GM23338 (cell line): ENCODE results near the gene ACP3. TPM values are rescaled to one million over a fixed set of nuclear protein-coding genes. Genes with fewer than 3 reads are reported as not detected.

Experiments used
- ATAC-seq: fragments of 200-7000 bp; cut with Tn5 transposase; 3 replicates; pipeline ENCODE4 v1.9.1; 2020
- DNase-seq: peaks from one replicate; pipeline ENCODE4 v3.0.0-alpha.2; 2015; ENCODE audit warnings: low spot score
- H2AFZ ChIP-seq: fragments of 200-600 bp; sonication (generic); 2 replicates; pipeline ENCODE4 v1.8.0; 2016; ENCODE audit warnings: antibody characterized with exemption, mild to moderate bottlenecking, moderate library complexity
- H3F3A ChIP-seq: fragments of 200-600 bp; sonication (generic); replicated peaks from 2 replicates; pipeline ENCODE4 v1.8.0; 2017; ENCODE audit warnings: antibody characterized with exemption, mixed run types, low read depth
- H3K27ac ChIP-seq: fragments of 200-600 bp; sonication (generic); 2 replicates; pipeline ENCODE4 v1.6.1; 2016; ENCODE audit warnings: low read depth
- H3K27me3 ChIP-seq: fragments of 200-600 bp; sonication (generic); 2 replicates; pipeline ENCODE4 v1.8.0; 2016; ENCODE audit warnings: mild to moderate bottlenecking, mixed run types, moderate library complexity; ENCODE audit not compliant: insufficient read depth
- H3K36me3 ChIP-seq: fragments of 200-600 bp; sonication (generic); 2 replicates; pipeline ENCODE4 v1.8.0; 2016; ENCODE audit warnings: mild to moderate bottlenecking; ENCODE audit not compliant: insufficient read depth
- H3K4me1 ChIP-seq: fragments of 200-600 bp; sonication (generic); 2 replicates; pipeline ENCODE4 v1.8.0; 2016; ENCODE audit warnings: mild to moderate bottlenecking, moderate library complexity; ENCODE audit not compliant: insufficient read depth
- H3K4me2 ChIP-seq: fragments of 200-600 bp; sonication (generic); 2 replicates; pipeline ENCODE4 v1.7.1; 2017; ENCODE audit warnings: mixed run types
- H3K4me3 ChIP-seq: fragments of 200-600 bp; sonication (generic); 2 replicates; pipeline ENCODE4 v1.6.1; 2016; ENCODE audit warnings: mixed run types
- H3K79me2 ChIP-seq: fragments of 200-600 bp; sonication (generic); replicated peaks from 2 replicates; pipeline ENCODE4 v1.8.0; 2017; ENCODE audit warnings: mild to moderate bottlenecking; ENCODE audit not compliant: insufficient read depth
- H3K9me2 ChIP-seq: fragments of 200-600 bp; sonication (generic); 2 replicates; pipeline ENCODE4 v1.8.0; 2017; ENCODE audit not compliant: insufficient read depth
- H4K20me1 ChIP-seq: fragments of 200-600 bp; sonication (generic); replicated peaks from 2 replicates; pipeline ENCODE4 v1.8.0; 2017; ENCODE audit warnings: mild to moderate bottlenecking; ENCODE audit not compliant: insufficient read depth
- H3K27ac Mint-ChIP-seq: 2 replicates; pipeline ENCODE4 v1.8.0; 2020; ENCODE audit warnings: inconsistent platforms, mild to moderate bottlenecking, moderate library complexity, mixed read lengths
- H3K27me3 Mint-ChIP-seq: 3 replicates; pipeline ENCODE4 v1.8.0; 2022; ENCODE audit warnings: low read depth, mild to moderate bottlenecking, moderate library complexity, mixed read lengths, inconsistent platforms; ENCODE audit not compliant: insufficient read depth, poor library complexity
- H3K36me3 Mint-ChIP-seq: 3 replicates; pipeline ENCODE4 v1.8.0; 2021; ENCODE audit warnings: low read depth, mild to moderate bottlenecking, inconsistent platforms, moderate library complexity, mixed read lengths
- H3K4me1 Mint-ChIP-seq: 3 replicates; pipeline ENCODE4 v1.8.0; 2020; ENCODE audit warnings: mild to moderate bottlenecking, inconsistent platforms, mixed read lengths
- H3K4me3 Mint-ChIP-seq: 3 replicates; pipeline ENCODE4 v1.8.0; 2021; ENCODE audit warnings: moderate library complexity, mild to moderate bottlenecking, inconsistent platforms, mixed read lengths
- H3K9me3 Mint-ChIP-seq: 3 replicates; pipeline ENCODE4 v1.8.0; 2020; ENCODE audit warnings: moderate library complexity, mild to moderate bottlenecking, inconsistent platforms, mixed read lengths
- CTCF ChIP-seq, 2 experiments: fragments of 200-600 bp in 1 of 2; sonication (generic) in 1 of 2; conservative IDR thresholded peaks; 2 replicates each; pipeline versions ENCODE4 v1.5.1 to v1.6.1; 2016 to 2017; ENCODE audit warnings: antibody characterized with exemption in 2 of 2, low read depth in 2 of 2, mild to moderate bottlenecking in 2 of 2, moderate library complexity in 1 of 2
- ETS1 ChIP-seq: IDR thresholded peaks from 2 replicates; pipeline ENCODE4 v1.6.1; 2016; ENCODE audit warnings: antibody characterized with exemption
- EZH2phosphoT487 ChIP-seq: fragments of 200-600 bp; sonication (generic); IDR thresholded peaks from one replicate; pipeline ENCODE4 v1.8.1; 2018; ENCODE audit warnings: antibody characterized with exemption; ENCODE audit not compliant: unreplicated experiment
- JUNB ChIP-seq: IDR thresholded peaks from one replicate; pipeline ENCODE4 v1.6.1; 2016; ENCODE audit warnings: antibody characterized with exemption; ENCODE audit not compliant: unreplicated experiment
- POLR2AphosphoS5 ChIP-seq: IDR thresholded peaks from 2 replicates; pipeline ENCODE4 v1.6.1; 2016; ENCODE audit warnings: antibody characterized with exemption, low read depth
- REST ChIP-seq: IDR thresholded peaks from one replicate; pipeline ENCODE4 v1.6.1; 2018; ENCODE audit warnings: antibody characterized with exemption; ENCODE audit not compliant: unreplicated experiment
- STAT1 ChIP-seq: IDR thresholded peaks from one replicate; pipeline ENCODE4 v1.6.1; 2016; ENCODE audit warnings: antibody characterized with exemption; ENCODE audit not compliant: unreplicated experiment
- ZNF114 ChIP-seq: fragments of 250-450 bp; sonication (Bioruptor Pico); IDR thresholded peaks from 2 replicates; pipeline ENCODE4 v1.5.0; 2020; ENCODE audit warnings: mild to moderate bottlenecking, moderate library complexity
- ZNF331 ChIP-seq: fragments of 250-450 bp; sonication (Bioruptor Pico); IDR thresholded peaks from 2 replicates; pipeline ENCODE4 v1.5.0; 2020; ENCODE audit warnings: low read depth, mild to moderate bottlenecking, moderate library complexity
- polyA plus RNA-seq: library from polyadenylated mRNA; unstranded; fragments of >200 nt; fragmentation: Nextera tagmentation; extraction: Ambion mirVana; gene quantifications from 2 replicates; pipeline ENCODE4 v1.2.1, GENCODE V29; 2016
- total RNA-seq: library from RNA; depleted of rRNA; stranded (reverse); fragments of >200 nt; shearing (Covaris generic); gene quantifications from 2 replicates; pipeline ENCODE4 v1.2.3, GENCODE V29; 2014
- TF ChIP-seq, protein P1 (sequence below): fragments of 250-450 bp; sonication (Bioruptor Pico); IDR thresholded peaks from 2 replicates; pipeline ENCODE4 v1.5.0; 2020; ENCODE audit warnings: mild to moderate bottlenecking, moderate library complexity

ACP3 gene
- total and polyA plus RNA-seq, 2 experiments from 2014 or later: 1.1 to 3.5 TPM

GRCh38 chr3:132406587-132406986, 89.4 kb downstream of the ACP3 start:
- no peaks in the 10 kb centered on the region for H3K36me3 ChIP-seq
- Mint-ChIP-seq H3K27ac (no peak overlapping the region), H3K4me3 (no peak overlapping the region), H3K36me3 (no peaks in the 10 kb centered on the region), H3K27me3 (no peaks in the 10 kb centered on the region), H3K9me3 (no peaks in the 10 kb centered on the region), H3K4me1 (no peaks in the 10 kb centered on the region; the same call in 2 of the 3 replicates)
- H3K27me3 ChIP-seq: no peaks in the 10 kb centered on the region
- ATAC-seq (no peak), DNase-seq (no peak)
- H3K27ac ChIP-seq: no peak overlapping the region
- H3K4me2 ChIP-seq: no peak overlapping the region
- H3K79me2 ChIP-seq: no peaks in the 10 kb centered on the region
- H3F3A ChIP-seq: no peaks in the 10 kb centered on the region
- no peak for TF ChIP-seq STAT1
- no peak for TF ChIP-seq EZH2phosphoT487
- H3K4me3 ChIP-seq: no peak overlapping the region
- H3K4me1 ChIP-seq: no peaks in the 10 kb centered on the region
- no peaks in the 10 kb centered on the region for H4K20me1 ChIP-seq
- H2AFZ ChIP-seq: no peak overlapping the region
- H3K9me2 ChIP-seq: no peaks in the 10 kb centered on the region

DNA sequence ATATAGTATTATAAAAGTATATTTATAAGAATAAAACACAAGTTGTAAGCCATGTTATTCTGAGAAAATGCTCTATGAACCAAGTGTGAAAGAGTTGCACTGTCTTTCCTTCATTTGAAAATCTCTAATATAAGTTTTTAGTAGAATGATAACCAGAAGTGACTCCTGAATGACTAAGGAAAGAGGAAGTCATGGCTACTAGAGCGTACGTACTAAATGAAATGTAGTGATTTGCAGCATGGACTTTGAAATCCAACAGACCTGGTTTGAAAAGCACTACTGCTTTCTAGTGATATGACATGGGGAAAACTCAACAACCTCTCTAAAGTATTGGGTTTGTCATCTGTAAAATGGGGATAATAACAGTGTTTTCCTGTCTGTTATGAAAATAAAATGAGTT, 89.8 kb downstream of the ACP3 start:
- no peak for ATAC-seq
- H3K27me3 Mint-ChIP-seq: no peaks in the 10 kb centered on the region
- DNase-seq: no peak
- no peak overlapping the region for H2AFZ ChIP-seq
- H3K4me2 ChIP-seq: no peak overlapping the region
- H3K9me3 Mint-ChIP-seq: no peaks in the 10 kb centered on the region
- no peaks in the 10 kb centered on the region for H3K36me3 ChIP-seq
- no peak overlapping the region for H3K27ac ChIP-seq
- H4K20me1 ChIP-seq: no peaks in the 10 kb centered on the region
- no peak overlapping the region for H3K4me3 ChIP-seq
- H3K27me3 ChIP-seq: no peaks in the 10 kb centered on the region
- peaks cover 4% of the 10 kb centered on the region; the same call in 1 of the 2 replicates for H3K4me1 ChIP-seq
- H3K27ac Mint-ChIP-seq: no peak overlapping the region
- peaks cover 4% of the 10 kb centered on the region; the same call in 2 of the 3 replicates for H3K4me1 Mint-ChIP-seq
- H3K4me3 Mint-ChIP-seq: no peak overlapping the region
- no peaks in the 10 kb centered on the region for H3F3A ChIP-seq
- no peaks in the 10 kb centered on the region for H3K9me2 ChIP-seq
- H3K79me2 ChIP-seq: no peaks in the 10 kb centered on the region
- no peaks in the 10 kb centered on the region for H3K36me3 Mint-ChIP-seq
- TF ChIP-seq STAT1 (no peak), ZNF331 (CRISPR knock-in tag) (no peak), REST (no peak), CTCF (conservative IDR thresholded peaks at IDR 0.05; ENCODE audit: low read depth in 2 of 2) (no peak), JUNB (no peak), ETS1 (no peak), ZNF114 (no peak), POLR2AphosphoS5 (no peak), EZH2phosphoT487 (no peak)
- TF ChIP-seq, protein P1, sequence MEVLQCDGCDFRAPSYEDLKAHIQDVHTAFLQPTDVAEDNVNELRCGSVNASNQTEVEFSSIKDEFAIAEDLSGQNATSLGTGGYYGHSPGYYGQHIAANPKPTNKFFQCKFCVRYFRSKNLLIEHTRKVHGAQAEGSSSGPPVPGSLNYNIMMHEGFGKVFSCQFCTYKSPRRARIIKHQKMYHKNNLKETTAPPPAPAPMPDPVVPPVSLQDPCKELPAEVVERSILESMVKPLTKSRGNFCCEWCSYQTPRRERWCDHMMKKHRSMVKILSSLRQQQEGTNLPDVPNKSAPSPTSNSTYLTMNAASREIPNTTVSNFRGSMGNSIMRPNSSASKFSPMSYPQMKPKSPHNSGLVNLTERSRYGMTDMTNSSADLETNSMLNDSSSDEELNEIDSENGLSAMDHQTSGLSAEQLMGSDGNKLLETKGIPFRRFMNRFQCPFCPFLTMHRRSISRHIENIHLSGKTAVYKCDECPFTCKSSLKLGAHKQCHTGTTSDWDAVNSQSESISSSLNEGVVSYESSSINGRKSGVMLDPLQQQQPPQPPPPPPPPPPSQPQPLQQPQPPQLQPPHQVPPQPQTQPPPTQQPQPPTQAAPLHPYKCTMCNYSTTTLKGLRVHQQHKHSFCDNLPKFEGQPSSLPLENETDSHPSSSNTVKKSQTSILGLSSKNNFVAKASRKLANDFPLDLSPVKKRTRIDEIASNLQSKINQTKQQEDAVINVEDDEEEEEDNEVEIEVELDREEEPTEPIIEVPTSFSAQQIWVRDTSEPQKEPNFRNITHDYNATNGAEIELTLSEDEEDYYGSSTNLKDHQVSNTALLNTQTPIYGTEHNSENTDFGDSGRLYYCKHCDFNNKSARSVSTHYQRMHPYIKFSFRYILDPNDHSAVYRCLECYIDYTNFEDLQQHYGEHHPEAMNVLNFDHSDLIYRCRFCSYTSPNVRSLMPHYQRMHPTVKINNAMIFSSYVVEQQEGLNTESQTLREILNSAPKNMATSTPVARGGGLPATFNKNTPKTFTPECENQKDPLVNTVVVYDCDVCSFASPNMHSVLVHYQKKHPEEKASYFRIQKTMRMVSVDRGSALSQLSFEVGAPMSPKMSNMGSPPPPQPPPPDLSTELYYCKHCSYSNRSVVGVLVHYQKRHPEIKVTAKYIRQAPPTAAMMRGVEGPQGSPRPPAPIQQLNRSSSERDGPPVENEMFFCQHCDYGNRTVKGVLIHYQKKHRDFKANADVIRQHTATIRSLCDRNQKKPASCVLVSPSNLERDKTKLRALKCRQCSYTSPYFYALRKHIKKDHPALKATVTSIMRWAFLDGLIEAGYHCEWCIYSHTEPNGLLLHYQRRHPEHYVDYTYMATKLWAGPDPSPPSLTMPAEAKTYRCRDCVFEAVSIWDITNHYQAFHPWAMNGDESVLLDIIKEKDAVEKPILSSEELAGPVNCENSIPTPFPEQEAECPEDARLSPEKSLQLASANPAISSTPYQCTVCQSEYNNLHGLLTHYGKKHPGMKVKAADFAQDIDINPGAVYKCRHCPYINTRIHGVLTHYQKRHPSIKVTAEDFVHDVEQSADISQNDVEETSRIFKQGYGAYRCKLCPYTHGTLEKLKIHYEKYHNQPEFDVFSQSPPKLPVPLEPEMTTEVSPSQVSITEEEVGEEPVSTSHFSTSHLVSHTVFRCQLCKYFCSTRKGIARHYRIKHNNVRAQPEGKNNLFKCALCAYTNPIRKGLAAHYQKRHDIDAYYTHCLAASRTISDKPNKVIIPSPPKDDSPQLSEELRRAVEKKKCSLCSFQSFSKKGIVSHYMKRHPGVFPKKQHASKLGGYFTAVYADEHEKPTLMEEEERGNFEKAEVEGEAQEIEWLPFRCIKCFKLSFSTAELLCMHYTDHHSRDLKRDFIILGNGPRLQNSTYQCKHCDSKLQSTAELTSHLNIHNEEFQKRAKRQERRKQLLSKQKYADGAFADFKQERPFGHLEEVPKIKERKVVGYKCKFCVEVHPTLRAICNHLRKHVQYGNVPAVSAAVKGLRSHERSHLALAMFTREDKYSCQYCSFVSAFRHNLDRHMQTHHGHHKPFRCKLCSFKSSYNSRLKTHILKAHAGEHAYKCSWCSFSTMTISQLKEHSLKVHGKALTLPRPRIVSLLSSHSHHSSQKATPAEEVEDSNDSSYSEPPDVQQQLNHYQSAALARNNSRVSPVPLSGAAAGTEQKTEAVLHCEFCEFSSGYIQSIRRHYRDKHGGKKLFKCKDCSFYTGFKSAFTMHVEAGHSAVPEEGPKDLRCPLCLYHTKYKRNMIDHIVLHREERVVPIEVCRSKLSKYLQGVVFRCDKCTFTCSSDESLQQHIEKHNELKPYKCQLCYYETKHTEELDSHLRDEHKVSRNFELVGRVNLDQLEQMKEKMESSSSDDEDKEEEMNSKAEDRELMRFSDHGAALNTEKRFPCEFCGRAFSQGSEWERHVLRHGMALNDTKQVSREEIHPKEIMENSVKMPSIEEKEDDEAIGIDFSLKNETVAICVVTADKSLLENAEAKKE (CRISPR knock-in tag): no peak
